Activated CD4-positive, CD25-positive, alpha-beta regulatory T cell treated with anti-CD3 and anti-CD28 coated beads, Interleukin-2, amount 50 U/mL, for 72 hours (primary cell): ENCODE measurements around the gene TMEM200B.
"Not testable (repeated sequence)": the region's sequence is repeated elsewhere in the genome, so short reads cannot be mapped to it uniquely, and the experiment has no call there.

Experiments used
- DNase-seq: peaks from one replicate; pipeline ENCODE4 v3.0.0; 2021

TMEM200B gene

GRCh38 chr1:29123887-29124365 is at the start of gene TMEM200B:
Gene TMEM200B, minus strand, starts transcription at chr1:29123903. Its CDS starts 2,075 bp downstream, at chr1:29121828.
- no peak for DNase-seq

DNA sequence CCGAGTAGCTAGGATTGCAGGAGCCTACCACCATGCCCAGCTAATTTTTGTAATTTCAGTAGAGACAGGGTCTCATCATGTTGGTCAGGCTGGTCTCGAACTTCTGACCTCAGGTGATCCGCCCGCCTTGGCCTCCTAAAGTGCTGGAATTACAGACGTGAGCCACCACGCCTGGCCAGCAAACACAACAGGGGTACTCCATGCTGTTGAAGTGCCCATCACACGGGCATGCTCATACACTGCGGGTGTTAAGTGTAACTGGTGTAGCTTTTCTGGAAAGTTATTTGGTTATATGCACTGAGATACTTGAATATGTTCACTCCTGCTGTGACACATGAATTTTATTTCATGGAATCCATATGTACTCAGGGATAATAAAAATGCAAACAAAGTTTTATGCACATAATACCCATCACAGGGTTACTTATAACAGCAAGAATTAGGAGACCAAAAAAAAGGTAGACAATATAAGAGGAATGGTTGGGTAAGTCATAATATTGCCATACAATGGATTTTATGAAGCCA is 48.8 kb upstream of the TMEM200B start:
- no peak for DNase-seq

DNA sequence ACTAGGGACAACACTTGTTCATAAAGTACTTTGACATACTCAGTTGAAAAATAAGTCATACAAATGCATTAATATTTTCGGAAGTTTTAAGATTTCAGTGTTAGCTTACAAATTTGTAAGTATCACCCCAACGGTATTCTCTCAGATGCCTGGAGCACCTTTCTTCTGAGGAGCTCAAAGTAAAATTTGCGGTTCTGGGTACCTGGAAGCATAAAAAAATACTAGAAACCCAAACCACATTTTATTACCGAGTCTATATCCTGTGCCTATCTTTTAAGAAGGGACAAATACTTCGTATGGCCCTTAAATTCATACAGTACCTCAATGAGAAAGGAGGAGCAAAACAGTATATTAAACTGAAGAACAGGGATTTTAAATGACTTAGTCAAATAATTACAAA is 47.8 kb upstream of the TMEM200B start:
- DNase-seq, result no peak

DNA sequence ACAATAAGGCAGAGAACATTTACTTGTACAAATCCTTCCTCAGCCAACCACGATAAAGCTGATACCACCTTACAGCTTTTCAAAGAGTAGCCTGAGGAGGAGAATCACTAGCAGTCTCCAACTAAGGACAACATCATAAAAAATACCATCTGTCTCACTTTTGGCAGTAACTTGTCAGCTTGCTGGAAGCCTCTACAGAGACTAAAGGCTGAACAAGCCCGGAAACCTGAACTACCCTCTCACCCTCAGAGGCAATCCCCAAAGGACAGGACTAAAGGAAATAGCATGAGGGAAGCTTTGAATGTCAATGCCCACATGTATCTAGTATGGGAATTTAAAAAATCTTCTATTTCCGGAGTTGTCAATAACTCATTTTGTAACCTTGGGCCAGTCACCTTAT is 47.4 kb upstream of the TMEM200B start:
- no peak for DNase-seq

DNA sequence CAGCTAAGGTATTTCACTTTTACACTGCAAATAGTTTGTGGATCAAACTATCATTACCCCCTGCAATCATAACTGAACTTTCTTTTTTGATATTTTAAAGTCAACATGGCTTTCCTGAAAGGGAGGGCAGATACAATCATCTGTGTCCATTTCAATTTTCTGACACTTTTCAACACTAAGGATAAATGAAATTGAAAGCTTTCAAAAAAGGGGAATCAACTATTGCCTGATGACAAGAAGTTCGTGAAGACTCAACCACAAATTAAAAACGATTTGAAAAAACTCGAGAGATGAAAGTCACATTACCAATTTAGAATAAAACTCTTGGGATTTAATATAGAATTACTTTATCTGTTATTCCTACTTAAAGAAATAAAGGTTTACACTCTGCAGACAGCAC is 46.3 kb upstream of the TMEM200B start:
- DNase-seq, result no peak

GRCh38 chr1:29167904-29168303 is 44.2 kb upstream of the TMEM200B start:
- no peak for DNase-seq

- no peak for DNase-seq
Observed at GRCh38 chr1:29166291-29166878, 42.7 kb upstream of the TMEM200B start.

- no peak for DNase-seq
Observed at GRCh38 chr1:29164588-29164987, 40.9 kb upstream of the TMEM200B start.

DNA sequence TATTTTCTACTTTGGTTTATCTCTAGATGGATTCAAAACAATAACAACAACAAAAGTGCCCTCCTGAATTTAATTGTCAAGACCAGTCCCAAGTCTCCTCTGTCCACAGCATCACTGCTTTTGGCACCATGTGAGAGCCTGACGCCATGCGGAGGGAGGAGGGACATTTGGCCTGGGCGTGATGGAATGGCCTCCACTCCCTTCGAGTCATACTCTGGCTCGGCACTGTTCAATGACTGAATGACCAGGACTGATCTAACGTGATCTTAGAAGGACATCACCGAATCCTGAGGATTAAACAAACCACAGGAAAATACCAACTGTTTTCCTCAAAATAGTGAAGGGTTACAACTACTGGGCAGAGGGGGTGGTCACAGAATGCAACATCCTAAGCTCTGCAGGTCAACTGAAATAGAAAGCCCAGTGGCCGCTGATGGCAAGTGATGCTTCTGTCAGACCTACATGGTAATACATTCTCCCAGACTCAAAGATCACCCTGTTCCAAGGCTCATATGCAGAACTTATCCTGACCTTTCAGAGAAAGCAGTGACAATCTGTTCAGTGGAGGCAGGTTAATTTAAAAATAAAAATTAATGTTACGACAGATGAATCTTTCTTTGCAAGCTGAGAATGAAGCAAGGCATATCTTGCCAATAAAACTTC is 38.9 kb upstream of the TMEM200B start:
- DNase-seq, result no peak

- no peak for DNase-seq
Observed at GRCh38 chr1:29162025-29162424, 38.3 kb upstream of the TMEM200B start.

- DNase-seq, result no peak
Observed at GRCh38 chr1:29159773-29160172, 36.1 kb upstream of the TMEM200B start.

GRCh38 chr1:29157269-29157601 is 33.5 kb upstream of the TMEM200B start:
- DNase-seq, result no peak

- DNase-seq, result no peak
Observed at GRCh38 chr1:29156543-29157268, 33.0 kb upstream of the TMEM200B start.

DNA sequence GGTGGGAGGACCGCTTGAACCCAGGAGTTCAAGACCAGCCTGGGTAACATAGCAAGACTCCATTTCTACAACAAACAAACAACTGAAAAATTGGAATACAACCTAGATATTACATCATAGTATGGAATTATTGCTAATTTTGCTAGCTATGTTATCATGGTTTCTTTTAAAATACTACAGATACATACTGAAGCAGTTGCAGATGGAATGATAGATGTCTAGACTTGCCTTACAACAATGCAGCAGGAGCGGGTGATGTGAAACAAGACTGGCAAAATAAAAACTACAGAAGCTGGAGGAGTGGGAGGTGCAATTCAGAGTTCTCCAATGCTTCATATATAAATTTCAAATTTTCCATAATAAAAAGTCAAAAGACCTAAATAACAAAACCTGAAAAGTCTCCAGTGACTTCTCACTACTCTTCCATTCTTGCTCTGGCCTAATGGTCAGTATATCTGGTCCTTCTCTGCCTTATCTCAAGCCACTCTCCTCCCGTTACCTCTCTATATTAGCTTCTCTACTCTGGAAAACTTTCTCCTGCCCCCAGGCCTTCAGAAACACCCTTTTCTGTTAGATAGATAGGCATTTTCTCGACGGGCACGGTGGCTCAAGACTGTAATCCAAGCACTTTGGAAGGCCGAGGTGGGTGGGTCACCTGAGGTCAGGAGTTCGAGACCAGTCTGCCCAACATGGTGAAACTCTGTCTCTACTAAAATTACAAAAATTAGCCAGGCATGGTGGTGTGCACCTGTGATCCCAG is 28.5 kb upstream of the TMEM200B start:
- DNase-seq, result no peak

GRCh38 chr1:29150346-29150745 is 26.6 kb upstream of the TMEM200B start:
- DNase-seq, result not testable (repeated sequence)

- DNase-seq, result no peak
Observed at GRCh38 chr1:29148656-29149491, 25.2 kb upstream of the TMEM200B start.

GRCh38 chr1:29145739-29146437 is 22.2 kb upstream of the TMEM200B start:
- no peak for DNase-seq

GRCh38 chr1:29144178-29144577 is 20.5 kb upstream of the TMEM200B start:
- no peak for DNase-seq

GRCh38 chr1:29142714-29143113 is 19.0 kb upstream of the TMEM200B start:
- DNase-seq, result no peak

GRCh38 chr1:29136391-29136915 is 12.8 kb upstream of the TMEM200B start:
- no peak for DNase-seq

DNA sequence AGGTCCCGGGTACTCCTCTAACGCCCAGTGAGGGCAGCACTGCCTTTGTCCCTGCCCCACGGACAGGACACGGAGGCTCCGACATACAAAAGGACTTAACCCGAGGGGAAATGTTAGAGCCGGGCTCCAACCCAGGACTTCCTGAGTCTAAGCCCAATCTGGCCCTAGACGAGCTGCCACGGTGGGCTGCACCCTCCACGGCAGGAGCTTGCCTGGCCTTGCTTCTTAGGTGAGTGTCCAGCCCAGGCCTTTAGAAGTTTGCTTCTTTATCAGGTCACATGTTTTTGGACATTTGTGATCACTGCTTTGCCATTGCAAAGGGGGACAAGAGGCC is 11.0 kb upstream of the TMEM200B start:
- DNase-seq, result no peak
